ENCODE results near the gene TUBA1A. TPM values are rescaled to one million over a fixed set of nuclear protein-coding genes. Genes with fewer than 3 reads are reported as not detected.

Gene TUBA1A
- total and polyA plus RNA-seq, 2 experiments from 2014 or later: 189 to 424 TPM

DNA sequence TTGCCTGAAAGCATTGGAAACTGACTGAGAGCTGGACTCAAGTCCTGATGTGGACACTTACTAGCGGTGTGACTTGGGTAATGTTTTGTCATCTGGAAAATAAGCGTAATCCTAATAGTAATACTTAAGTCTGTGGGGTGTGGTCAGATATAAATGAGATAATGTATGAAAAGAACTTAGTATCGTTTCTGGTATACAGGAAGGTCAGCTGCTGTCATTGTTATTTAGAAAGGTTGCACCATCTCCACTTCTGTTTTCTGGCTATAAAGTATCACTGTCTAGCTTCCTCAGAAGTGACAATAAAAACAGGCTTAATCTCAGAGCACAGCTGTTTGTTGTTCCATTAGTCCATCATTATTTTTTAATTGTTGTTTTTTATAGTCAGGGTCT lies 41.9 kb upstream of the TUBA1A start:
- Histone ChIP-seq H3K4me2 (no peak overlapping the region), H3K27me3 (ENCODE audit: insufficient read depth) (no peaks in the 10 kb centered on the region), H3K4me3 (no peak overlapping the region), H2AFZ (no peak overlapping the region), H3K36me3 (ENCODE audit: insufficient read depth) (no peaks in the 10 kb centered on the region), H3K27ac (ENCODE audit: low read depth) (no peak overlapping the region), H3K9me2 (ENCODE audit: insufficient read depth) (no peaks in the 10 kb centered on the region), H3K4me1 (ENCODE audit: insufficient read depth) (peaks cover 21% of the 10 kb centered on the region), H3K79me2 (replicated peaks; ENCODE audit: insufficient read depth) (no peaks in the 10 kb centered on the region), H3F3A (replicated peaks; ENCODE audit: low read depth) (peaks cover 3% of the 10 kb centered on the region; the same call in 1 of the 2 replicates), H4K20me1 (replicated peaks; ENCODE audit: insufficient read depth) (no peaks in the 10 kb centered on the region)
- H3K4me1 Mint-ChIP-seq: peaks cover 24% of the 10 kb centered on the region
- H3K36me3 Mint-ChIP-seq (ENCODE audit: low read depth): no peaks in the 10 kb centered on the region
- peaks cover 14% of the 10 kb centered on the region for H3K27me3 Mint-ChIP-seq (ENCODE audit: insufficient read depth, low read depth, poor library complexity)
- TF ChIP-seq, protein P1, sequence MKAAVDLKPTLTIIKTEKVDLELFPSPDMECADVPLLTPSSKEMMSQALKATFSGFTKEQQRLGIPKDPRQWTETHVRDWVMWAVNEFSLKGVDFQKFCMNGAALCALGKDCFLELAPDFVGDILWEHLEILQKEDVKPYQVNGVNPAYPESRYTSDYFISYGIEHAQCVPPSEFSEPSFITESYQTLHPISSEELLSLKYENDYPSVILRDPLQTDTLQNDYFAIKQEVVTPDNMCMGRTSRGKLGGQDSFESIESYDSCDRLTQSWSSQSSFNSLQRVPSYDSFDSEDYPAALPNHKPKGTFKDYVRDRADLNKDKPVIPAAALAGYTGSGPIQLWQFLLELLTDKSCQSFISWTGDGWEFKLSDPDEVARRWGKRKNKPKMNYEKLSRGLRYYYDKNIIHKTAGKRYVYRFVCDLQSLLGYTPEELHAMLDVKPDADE (IDR thresholded peaks at IDR 0.05): no peak
- no peak for TF ChIP-seq CREB1 (CRISPR knock-in tag; IDR thresholded peaks at IDR 0.05; ENCODE audit: low read depth)
- ATAC-seq (no peak), DNase-seq (ENCODE audit: low spot score) (no peak)
- H3K4me3 Mint-ChIP-seq: no peak overlapping the region
- H3K9me3 Mint-ChIP-seq: no peaks in the 10 kb centered on the region
- no peak overlapping the region for H3K27ac Mint-ChIP-seq

DNA sequence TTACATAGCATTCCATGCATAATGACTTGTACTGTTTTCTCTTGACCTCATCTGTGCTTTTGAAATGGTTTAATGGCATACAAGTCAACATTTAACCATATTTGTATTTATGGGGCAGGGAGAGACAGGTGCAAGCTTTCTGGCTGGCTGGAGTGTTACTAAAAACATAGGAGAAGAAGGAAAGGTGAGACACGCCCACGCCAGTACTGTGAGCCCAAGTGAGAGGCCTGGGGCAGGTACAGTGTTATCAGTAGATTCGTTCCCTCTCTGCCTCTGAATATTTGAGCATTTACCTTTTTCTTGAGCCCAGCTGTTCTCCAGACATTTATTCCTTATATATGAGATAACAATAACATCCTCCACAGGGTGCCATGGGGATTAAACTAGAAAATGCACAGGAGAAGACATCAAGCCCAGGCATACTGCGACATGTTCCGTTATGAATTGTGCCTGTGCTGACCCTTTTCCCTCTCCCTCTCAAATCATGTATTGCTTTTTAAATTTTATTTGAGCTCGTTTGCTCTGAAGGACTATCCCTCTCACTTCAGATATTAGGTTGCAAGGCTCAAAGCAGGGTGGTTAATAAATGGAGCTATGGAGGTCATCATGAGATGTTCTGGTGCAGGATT lies 41.4 kb upstream of the TUBA1A start:
- peaks cover 21% of the 10 kb centered on the region for H3K4me1 ChIP-seq (ENCODE audit: insufficient read depth)
- Mint-ChIP-seq H3K27ac (no peak overlapping the region), H3K9me3 (no peaks in the 10 kb centered on the region), H3K4me1 (peaks cover 24% of the 10 kb centered on the region), H3K36me3 (ENCODE audit: low read depth) (no peaks in the 10 kb centered on the region), H3K27me3 (ENCODE audit: insufficient read depth, low read depth, poor library complexity) (peaks cover 17% of the 10 kb centered on the region), H3K4me3 (no peak overlapping the region)
- DNase-seq (ENCODE audit: low spot score) (no peak), ATAC-seq (no peak)
- no peaks in the 10 kb centered on the region for H3K36me3 ChIP-seq (ENCODE audit: insufficient read depth)
- H3K9me2 ChIP-seq (ENCODE audit: insufficient read depth): no peaks in the 10 kb centered on the region
- no peaks in the 10 kb centered on the region for H3K79me2 ChIP-seq (replicated peaks; ENCODE audit: insufficient read depth)
- H2AFZ ChIP-seq: no peak overlapping the region
- peaks cover 3% of the 10 kb centered on the region; the same call in 1 of the 2 replicates for H3F3A ChIP-seq (replicated peaks; ENCODE audit: low read depth)
- no peaks in the 10 kb centered on the region for H4K20me1 ChIP-seq (replicated peaks; ENCODE audit: insufficient read depth)
- H3K27me3 ChIP-seq (ENCODE audit: insufficient read depth): no peaks in the 10 kb centered on the region
- H3K4me2 ChIP-seq: no peak overlapping the region
- H3K4me3 ChIP-seq: no peak overlapping the region
- H3K27ac ChIP-seq (ENCODE audit: low read depth): no peak overlapping the region
- no peak for TF ChIP-seq CREB1 (CRISPR knock-in tag; IDR thresholded peaks at IDR 0.05; ENCODE audit: low read depth)
- TF ChIP-seq EZH2 (IDR thresholded peaks at IDR 0.05; ENCODE audit: low read depth, unreplicated experiment): no peak
- TF ChIP-seq, protein P2, sequence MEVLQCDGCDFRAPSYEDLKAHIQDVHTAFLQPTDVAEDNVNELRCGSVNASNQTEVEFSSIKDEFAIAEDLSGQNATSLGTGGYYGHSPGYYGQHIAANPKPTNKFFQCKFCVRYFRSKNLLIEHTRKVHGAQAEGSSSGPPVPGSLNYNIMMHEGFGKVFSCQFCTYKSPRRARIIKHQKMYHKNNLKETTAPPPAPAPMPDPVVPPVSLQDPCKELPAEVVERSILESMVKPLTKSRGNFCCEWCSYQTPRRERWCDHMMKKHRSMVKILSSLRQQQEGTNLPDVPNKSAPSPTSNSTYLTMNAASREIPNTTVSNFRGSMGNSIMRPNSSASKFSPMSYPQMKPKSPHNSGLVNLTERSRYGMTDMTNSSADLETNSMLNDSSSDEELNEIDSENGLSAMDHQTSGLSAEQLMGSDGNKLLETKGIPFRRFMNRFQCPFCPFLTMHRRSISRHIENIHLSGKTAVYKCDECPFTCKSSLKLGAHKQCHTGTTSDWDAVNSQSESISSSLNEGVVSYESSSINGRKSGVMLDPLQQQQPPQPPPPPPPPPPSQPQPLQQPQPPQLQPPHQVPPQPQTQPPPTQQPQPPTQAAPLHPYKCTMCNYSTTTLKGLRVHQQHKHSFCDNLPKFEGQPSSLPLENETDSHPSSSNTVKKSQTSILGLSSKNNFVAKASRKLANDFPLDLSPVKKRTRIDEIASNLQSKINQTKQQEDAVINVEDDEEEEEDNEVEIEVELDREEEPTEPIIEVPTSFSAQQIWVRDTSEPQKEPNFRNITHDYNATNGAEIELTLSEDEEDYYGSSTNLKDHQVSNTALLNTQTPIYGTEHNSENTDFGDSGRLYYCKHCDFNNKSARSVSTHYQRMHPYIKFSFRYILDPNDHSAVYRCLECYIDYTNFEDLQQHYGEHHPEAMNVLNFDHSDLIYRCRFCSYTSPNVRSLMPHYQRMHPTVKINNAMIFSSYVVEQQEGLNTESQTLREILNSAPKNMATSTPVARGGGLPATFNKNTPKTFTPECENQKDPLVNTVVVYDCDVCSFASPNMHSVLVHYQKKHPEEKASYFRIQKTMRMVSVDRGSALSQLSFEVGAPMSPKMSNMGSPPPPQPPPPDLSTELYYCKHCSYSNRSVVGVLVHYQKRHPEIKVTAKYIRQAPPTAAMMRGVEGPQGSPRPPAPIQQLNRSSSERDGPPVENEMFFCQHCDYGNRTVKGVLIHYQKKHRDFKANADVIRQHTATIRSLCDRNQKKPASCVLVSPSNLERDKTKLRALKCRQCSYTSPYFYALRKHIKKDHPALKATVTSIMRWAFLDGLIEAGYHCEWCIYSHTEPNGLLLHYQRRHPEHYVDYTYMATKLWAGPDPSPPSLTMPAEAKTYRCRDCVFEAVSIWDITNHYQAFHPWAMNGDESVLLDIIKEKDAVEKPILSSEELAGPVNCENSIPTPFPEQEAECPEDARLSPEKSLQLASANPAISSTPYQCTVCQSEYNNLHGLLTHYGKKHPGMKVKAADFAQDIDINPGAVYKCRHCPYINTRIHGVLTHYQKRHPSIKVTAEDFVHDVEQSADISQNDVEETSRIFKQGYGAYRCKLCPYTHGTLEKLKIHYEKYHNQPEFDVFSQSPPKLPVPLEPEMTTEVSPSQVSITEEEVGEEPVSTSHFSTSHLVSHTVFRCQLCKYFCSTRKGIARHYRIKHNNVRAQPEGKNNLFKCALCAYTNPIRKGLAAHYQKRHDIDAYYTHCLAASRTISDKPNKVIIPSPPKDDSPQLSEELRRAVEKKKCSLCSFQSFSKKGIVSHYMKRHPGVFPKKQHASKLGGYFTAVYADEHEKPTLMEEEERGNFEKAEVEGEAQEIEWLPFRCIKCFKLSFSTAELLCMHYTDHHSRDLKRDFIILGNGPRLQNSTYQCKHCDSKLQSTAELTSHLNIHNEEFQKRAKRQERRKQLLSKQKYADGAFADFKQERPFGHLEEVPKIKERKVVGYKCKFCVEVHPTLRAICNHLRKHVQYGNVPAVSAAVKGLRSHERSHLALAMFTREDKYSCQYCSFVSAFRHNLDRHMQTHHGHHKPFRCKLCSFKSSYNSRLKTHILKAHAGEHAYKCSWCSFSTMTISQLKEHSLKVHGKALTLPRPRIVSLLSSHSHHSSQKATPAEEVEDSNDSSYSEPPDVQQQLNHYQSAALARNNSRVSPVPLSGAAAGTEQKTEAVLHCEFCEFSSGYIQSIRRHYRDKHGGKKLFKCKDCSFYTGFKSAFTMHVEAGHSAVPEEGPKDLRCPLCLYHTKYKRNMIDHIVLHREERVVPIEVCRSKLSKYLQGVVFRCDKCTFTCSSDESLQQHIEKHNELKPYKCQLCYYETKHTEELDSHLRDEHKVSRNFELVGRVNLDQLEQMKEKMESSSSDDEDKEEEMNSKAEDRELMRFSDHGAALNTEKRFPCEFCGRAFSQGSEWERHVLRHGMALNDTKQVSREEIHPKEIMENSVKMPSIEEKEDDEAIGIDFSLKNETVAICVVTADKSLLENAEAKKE (CRISPR knock-in tag; IDR thresholded peaks at IDR 0.05): no peak
- no peak for TF ChIP-seq JUNB (IDR thresholded peaks at IDR 0.05; ENCODE audit: unreplicated experiment)
- no peak for TF ChIP-seq POLR2AphosphoS5 (IDR thresholded peaks at IDR 0.05; ENCODE audit: low read depth)
- TF ChIP-seq ZNF114 (CRISPR knock-in tag; IDR thresholded peaks at IDR 0.05): no peak
- no peak for TF ChIP-seq EZH2phosphoT487 (IDR thresholded peaks at IDR 0.05; ENCODE audit: unreplicated experiment)
- TF ChIP-seq STAT1 (IDR thresholded peaks at IDR 0.05; ENCODE audit: unreplicated experiment): no peak
- TF ChIP-seq, protein P1 (IDR thresholded peaks at IDR 0.05): no peak
- TF ChIP-seq, protein P3, sequence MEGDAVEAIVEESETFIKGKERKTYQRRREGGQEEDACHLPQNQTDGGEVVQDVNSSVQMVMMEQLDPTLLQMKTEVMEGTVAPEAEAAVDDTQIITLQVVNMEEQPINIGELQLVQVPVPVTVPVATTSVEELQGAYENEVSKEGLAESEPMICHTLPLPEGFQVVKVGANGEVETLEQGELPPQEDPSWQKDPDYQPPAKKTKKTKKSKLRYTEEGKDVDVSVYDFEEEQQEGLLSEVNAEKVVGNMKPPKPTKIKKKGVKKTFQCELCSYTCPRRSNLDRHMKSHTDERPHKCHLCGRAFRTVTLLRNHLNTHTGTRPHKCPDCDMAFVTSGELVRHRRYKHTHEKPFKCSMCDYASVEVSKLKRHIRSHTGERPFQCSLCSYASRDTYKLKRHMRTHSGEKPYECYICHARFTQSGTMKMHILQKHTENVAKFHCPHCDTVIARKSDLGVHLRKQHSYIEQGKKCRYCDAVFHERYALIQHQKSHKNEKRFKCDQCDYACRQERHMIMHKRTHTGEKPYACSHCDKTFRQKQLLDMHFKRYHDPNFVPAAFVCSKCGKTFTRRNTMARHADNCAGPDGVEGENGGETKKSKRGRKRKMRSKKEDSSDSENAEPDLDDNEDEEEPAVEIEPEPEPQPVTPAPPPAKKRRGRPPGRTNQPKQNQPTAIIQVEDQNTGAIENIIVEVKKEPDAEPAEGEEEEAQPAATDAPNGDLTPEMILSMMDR (conservative IDR thresholded peaks at IDR 0.05; ENCODE audit: low read depth in 2 of 2): no peak
- no peak for TF ChIP-seq ZNF331 (CRISPR knock-in tag; IDR thresholded peaks at IDR 0.05; ENCODE audit: low read depth)

Data from GM23338 (cell line).